ENCODE results near the gene GNAO1.

Gene GNAO1

DNA sequence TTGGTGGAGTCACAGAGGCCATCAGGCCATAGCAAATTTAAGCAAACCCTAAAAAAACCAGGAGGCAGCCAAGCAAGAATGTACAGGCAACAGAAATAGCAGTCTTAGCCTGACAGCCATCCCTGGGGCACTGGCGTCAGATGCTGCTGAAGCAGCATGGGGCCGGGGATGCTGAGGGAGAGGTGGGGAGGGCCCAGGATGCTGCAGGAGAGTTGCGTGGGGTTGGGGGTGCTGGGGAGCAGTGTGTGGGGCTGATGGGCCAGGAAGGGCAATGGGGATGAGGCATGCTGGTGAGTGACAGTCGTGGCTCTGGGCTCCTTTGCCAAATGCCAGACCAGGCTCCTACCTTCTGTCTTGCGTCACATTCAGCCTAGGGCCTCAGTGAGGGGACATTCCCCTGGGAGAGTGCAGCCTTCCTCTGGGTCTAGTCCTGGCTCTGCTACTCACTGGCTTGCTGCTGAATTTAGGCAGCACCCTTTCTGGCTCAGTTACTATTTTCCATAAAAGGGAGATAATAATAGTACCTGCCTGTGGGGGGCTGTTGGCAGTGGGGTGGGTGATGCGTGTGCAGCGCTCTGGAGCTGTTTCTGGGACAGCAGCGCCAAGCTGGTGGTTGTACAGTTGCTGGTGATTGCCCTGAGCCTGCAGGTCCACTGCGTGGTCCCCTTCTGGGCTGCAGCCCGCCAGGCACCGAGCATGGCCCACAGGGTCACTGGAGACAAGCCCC is 146.0 kb downstream of the GNAO1 start:
- DNase-seq = no peak

DNA sequence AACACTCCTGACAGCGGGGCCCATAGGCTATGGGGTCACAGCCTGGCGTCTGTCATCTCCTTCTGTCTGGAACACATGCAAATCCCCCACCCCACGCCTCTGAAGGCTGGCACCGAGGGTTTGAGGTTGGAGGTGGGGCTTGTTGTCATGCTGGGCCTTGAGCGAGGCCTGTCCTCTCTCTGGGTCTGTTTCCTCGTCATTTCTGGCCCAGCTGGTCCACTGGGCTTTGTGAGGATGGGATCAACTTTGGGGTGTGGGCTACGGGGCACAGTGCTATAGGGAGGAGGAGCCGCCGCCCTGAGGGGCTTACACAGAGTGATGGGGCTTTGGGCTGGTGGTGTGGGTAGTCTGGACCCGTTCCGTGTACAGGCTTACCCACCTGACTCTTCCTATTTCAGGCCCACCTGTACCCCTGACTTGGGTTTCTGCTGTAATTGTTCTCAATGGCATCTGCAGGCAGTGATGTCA is 146.6 kb downstream of the GNAO1 start:
- no peak for DNase-seq

- DNase-seq = no peak
Measured at GRCh38 chr16:56338566-56339318, 147.5 kb downstream of the GNAO1 start.

DNA sequence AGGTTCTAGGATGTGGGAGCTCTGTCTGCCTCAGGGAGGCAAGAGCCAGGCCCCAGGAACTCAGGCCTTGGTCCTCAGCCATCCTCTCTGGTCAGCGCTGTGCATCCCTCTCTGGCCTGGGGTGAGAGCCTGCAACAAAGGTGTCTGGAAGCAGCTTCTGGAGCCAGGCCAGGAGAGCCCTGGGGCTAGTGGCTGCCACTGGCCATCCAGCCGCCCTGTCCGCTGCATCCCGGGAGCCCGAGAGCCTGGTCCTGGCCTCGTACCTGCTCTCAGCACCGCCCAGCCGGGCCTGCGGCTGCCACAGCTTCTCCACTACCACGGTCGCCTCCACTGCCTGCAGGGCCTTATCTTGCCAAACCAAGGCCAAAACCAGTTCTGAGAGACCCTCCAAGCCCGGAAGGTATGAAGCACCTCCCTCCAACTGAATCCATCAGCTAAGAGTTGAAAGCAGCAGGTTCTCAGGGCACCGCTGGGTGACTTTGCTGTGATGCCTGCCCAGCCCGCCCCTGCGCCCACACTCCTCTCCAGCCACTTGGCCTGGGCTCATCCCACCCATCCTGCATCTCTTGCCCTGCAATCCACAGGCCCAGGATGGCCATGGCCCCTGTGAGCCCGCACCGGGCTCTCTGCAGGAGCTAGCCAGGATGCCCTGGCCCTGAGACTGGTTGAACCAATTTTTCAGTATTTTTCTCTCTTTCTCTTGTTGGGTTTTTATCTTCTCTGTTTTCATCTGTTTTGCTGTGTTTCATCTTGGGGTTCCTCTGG is 148.3 kb downstream of the GNAO1 start:
- no peak for DNase-seq

GRCh38 chr16:56340416-56340815 is 149.1 kb downstream of the GNAO1 start:
- DNase-seq = no peak

- DNase-seq = no peak
Measured at GRCh38 chr16:56340864-56341365, 149.6 kb downstream of the GNAO1 start.

GRCh38 chr16:56341656-56342399 is 150.5 kb downstream of the GNAO1 start:
- DNase-seq = no peak

- no peak for DNase-seq
Measured at GRCh38 chr16:56343661-56344517, 152.6 kb downstream of the GNAO1 start.

- no peak for DNase-seq
Measured at GRCh38 chr16:56344518-56345405, 153.5 kb downstream of the GNAO1 start.

DNA sequence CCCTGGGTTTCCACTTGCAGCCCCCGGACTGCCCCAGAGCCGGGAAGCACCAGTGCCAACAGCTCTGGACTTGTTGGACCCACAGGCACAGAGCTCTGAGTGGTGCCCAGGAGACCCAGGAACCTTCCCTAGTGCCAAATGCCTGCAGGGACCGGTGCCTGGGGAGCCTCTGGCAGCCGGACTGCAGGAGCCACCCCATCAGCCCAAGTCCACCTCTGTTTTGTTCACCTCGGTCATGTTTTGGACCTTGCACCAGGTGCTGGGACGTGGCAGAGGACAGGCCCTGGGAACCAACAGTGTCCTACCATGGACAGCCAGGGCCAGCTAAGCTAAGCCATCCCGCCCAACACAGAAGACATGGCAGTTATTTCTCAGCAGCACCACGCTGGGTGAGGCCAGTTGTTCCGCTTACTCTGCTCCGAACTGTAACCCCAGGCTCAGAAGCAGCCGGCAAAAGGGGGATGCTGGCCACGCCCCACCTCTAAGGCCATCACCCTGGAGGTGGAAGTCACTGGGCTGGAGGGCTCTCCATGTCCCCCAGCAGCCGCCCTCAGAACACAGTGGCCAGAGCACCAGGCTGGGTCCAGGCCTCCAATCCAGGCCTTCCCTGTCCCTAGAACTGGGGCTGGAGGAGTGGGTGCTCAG is 154.2 kb downstream of the GNAO1 start:
- no peak for DNase-seq

- no peak for DNase-seq
Measured at GRCh38 chr16:56346131-56346890, 155.0 kb downstream of the GNAO1 start.

- DNase-seq = no peak
Measured at GRCh38 chr16:56347166-56347565, 155.9 kb downstream of the GNAO1 start.

DNA sequence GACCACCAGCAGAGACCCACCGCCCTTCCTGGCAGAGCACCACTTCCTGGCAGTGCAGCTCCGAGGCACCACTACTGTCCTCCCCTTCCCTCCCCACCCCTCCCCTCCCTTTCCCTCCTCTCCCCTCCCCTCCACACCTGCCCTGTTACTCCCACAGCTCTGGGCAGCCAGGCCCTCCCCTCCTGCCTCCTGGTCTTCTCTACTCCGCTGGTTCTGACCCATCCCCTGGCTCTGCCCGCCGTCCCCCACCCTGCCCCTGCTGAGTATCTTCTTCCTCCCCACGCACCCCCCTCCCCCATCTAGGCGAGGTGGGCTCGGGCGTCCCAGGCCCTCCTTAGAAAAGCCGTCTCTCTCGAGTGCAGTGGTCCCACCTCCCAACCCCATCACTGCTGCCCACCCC is 156.4 kb downstream of the GNAO1 start:
- no peak for DNase-seq

- no peak for DNase-seq
Measured at GRCh38 chr16:56348168-56349085, 157.1 kb downstream of the GNAO1 start.

DNA sequence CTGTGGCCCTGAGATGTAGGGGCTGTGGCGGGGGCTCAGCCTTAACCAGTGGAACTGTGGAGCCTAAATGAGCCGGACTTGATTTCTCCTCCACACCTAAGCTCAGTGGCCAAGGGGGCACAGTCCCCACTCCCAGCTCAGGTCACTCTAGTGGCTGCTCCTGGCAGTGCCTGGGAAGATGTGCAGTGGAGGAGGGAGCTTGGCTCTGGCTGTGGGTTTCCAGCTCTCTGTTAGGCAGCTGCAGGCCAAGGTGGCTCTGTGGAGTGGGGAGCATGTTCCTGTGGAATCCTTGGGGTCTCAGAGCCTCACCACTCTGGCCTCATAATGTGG is 157.8 kb downstream of the GNAO1 start:
- no peak for DNase-seq

GRCh38 chr16:56349711-56350161 is 158.4 kb downstream of the GNAO1 start:
- no peak for DNase-seq

DNA sequence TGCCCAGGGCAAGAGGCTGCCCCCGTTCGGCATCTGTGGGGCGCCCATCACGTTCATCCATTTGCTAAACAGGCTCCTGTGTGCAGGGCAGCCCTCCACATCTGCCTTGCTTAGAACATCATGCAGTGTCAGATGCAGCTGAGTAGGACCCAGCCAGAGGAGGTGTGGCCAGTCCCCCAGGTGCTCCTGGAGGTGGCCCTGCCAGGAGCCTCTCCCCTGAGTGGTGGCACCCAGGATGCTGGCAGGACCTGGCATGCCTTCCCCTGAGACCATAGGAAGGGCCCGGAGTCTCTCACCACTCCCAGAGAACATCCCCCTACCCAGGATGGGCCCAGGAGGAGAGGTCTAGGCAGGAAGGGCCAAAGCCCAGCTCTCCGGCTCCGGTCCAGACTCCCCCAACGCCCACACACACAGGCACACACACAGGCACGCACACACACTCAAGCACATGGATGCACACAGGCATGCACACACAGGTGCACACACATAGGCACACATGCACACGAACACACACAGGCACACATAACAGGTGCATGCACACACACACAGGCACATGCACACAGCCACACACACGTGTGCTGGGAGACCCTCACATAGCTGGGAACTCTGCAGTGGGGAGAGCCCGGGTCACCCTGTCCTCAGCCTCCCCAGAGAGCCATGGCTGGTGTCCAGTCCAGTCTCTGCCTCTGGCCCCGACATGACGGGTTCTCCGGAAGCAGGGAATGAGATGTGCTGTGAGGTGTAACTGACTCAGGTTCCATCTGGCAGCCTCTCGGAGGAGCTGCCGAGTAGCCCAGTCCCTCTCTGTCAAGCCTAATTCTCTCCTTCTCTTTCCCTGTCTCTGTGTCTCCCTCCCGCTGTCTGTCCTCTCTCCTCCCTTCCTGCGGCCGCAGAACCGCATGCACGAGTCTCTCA is 159.5 kb downstream of the GNAO1 start:
- DNase-seq = no peak
